GM12801 (cell line): ENCODE data around the gene ITGB2.

Source experiments
- TF ChIP-seq, protein P1 (sequence below): IDR thresholded peaks from one replicate; pipeline ENCODE4 v1.5.1; 2011; ENCODE audit warnings: control low read depth; ENCODE audit not compliant: insufficient read length; ENCODE audit errors: extremely low read depth

ITGB2 gene

DNA sequence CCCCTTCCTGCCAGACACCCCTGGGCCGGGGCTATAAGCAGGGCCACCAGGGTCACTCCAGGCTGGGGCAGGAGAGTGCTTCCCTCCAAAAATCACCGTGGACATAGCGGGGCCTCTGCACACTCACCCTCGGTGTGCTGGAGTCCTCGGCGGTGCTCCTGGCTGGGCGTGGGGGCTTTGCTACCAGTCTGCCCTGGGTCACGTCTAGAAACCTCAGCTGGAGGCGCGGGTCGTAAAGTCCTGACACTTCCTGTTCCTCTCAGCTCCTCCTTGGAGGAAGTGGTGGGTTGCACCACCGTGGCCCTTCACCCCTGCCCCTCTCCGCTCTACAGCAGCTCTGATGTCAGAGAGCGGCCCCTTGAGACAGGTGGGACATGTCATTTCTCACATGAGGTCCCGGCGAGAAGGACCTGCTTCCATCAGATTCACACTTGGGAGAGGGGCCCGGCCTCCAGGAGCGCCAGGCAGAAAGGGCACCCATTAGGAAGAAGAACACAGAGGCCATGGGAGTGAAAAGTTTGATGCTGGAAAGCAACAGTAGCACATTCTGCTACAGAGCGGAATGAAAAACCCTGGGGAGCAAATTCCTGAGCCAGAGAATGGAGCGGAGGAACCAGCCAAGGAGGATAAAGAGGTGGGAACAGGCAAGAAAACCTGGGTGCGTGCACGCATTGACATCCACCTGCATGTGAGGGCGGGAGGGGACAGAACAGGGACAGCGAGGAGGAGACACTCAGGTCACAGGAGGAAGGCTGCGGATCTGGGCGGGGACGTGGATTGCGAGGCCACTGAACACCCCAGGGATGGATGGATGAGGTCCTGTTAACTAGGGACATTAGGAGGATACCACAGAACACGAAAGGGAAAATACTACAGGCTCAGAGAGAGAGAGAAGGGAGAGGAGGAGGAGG, at the start of gene ITGB2:
Gene ITGB2, minus strand, starts transcription at position 206 of the 911 bp plus-strand sequence. CDS start 10,117 bp downstream, outside the sequence.
- TF ChIP-seq, protein P1, sequence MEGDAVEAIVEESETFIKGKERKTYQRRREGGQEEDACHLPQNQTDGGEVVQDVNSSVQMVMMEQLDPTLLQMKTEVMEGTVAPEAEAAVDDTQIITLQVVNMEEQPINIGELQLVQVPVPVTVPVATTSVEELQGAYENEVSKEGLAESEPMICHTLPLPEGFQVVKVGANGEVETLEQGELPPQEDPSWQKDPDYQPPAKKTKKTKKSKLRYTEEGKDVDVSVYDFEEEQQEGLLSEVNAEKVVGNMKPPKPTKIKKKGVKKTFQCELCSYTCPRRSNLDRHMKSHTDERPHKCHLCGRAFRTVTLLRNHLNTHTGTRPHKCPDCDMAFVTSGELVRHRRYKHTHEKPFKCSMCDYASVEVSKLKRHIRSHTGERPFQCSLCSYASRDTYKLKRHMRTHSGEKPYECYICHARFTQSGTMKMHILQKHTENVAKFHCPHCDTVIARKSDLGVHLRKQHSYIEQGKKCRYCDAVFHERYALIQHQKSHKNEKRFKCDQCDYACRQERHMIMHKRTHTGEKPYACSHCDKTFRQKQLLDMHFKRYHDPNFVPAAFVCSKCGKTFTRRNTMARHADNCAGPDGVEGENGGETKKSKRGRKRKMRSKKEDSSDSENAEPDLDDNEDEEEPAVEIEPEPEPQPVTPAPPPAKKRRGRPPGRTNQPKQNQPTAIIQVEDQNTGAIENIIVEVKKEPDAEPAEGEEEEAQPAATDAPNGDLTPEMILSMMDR: no peak

DNA sequence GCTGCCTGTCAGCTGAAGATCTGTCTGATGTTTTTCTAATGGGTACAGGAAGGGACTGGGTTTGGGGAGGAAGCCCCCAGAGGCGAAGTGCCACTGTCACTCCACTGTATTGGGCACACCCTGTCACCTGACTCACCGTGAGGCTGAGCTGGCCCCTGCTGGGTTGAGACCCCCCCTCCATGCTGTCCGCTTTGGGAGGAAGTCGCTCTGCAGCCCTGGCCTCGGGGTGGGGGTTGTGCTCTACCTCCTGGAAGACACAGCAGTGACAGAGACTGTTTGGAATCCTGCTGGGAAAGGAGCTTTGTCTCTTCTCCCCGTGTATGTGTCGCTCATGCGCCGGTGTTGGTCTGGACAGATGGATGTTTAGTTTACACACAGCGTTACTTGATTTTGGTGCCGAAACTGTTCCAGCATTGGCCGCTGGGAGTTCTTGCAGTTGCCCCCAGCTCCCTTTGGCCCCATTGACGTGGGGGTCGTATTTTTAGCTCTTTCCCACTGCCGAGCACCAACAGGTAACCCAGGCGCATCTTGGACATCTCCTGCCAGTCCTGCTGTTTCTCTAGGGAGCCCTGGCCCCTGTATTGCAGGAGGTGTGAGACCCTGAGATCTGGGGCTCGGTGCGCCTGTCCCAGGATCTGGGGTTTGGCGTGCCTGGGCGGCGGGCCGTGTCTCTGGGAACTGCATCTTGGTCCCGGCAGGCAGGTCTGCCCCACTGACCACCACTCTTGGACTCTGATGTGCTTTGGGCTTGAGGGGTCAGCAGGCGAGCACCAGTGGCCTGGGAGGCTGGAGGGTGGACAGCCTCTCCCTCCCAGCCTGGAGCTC, 49.4 kb upstream of the ITGB2 start:
- TF ChIP-seq, protein P1: no peak

DNA sequence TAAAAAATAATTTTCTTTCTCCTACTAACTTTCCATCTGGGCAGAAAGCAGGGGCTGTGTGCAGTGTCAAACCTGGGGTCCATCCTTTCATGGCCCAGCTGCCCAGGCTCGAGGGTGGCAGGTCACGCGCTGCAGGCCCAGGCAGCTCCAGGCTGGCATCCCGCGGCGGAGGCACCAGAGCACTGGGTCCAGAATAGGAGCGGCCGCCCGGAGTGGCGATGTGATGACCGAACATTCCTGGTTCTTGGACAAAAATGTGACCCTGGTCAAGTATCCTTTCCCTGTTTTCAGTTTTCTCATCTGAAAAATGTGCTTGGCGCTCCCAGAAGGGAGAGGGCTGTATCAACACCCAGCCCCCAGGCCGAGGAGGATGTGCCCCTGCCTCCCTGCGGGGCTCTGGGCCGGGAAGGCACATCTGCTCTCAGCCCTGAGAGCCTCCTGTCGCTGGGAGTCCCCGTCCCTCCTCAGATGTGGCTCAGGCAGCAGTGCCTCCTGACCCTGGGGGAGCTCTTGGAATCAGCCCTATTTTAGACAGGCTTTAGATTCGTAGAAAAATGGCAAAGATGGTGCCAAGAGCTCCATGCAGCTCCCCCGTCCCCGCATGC, 48.5 kb upstream of the ITGB2 start:
- TF ChIP-seq, protein P1: no peak

DNA sequence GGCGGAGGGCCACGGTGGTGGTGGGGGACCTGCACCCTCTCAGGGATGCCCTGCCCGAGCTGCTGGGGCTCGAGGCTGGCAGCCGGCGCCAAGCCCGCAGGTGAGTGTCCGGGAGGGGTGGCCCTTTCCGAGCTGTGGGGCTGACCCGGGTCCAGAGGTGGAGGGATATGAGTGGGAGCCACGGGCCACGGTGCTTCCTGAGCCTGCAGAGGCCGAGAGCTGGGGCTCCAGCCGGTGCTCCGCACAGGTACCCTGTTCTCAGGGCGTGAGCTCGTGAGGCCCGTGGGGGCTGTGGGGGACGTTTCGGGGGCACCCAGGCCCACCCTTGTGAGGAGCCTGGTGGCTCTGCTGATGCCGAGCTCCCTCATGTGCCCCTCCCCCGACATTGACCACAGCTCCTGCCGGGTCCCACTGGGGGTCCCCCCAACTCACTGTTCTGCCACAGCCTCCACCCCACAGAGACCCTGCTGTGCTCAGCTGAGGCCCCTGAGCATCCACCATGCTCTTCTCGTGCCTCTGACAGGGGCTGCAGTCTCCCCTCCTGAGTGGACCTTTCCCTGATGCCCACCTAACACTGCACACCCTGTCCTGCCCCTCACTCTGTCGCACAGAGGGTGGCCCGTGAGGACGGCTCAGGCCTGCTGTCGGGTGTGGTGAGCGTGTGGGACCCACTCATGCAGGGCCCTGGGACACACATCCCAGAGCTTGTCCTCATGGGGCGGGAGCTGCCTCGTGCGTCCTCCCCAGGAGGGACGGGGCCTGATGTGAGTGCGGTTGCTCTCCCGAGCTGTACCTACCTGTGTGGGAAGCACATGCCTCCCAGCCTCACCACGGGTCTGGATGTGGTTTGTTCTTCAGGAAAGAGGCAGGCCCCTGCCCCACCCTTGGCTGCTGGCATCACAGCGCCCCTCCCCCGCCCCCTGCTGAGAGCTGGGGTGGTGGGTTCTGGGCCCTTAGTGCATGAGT, 46.7 kb upstream of the ITGB2 start:
- TF ChIP-seq, protein P1: no peak

DNA sequence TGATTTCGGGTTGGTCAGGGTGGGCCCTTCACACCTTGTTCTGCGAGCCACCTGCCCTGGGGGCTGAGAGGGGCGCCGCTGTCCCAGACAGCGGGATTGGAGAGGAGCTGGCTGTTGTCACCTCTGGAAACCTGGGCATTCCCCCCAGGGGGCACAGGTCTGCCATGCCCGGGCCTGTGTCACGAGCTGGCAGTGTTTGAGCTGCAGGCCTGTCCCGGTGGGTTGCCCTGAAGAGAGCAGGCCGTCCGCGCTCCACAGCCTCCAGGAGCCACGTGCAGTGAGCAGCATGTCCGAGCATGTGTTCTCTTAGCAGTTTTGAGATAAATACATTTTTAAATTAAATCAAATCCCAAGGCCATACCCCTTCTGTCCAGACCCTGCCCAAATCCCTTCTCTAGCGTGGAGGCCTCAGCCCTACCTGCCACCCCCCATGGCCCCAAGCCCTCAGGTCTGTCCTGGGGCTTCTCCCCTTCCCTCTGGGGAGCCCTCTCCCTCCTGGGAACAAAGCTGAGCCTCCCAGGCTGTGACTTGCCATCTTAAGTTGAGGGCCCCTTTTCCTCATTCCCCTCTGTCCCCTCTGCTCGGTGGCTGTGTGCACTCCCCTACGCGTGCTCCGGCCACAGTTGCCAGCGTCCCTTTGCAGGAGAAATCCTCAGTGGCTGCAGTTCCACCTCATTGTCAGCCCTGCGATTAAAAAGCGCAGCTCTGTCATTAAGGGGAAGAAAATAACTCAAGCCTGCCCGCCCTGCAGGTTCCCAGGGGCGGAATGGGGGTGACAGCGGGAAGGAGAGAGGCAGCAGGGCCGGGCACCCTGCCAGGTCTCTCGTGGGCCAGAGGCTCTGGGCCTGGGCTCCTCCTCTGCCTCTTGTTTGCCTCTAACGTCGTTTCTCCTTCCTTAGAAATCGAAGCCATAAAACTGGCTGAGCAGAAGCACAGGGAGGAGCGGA, 45.7 kb upstream of the ITGB2 start:
- TF ChIP-seq, protein P1: no peak

DNA sequence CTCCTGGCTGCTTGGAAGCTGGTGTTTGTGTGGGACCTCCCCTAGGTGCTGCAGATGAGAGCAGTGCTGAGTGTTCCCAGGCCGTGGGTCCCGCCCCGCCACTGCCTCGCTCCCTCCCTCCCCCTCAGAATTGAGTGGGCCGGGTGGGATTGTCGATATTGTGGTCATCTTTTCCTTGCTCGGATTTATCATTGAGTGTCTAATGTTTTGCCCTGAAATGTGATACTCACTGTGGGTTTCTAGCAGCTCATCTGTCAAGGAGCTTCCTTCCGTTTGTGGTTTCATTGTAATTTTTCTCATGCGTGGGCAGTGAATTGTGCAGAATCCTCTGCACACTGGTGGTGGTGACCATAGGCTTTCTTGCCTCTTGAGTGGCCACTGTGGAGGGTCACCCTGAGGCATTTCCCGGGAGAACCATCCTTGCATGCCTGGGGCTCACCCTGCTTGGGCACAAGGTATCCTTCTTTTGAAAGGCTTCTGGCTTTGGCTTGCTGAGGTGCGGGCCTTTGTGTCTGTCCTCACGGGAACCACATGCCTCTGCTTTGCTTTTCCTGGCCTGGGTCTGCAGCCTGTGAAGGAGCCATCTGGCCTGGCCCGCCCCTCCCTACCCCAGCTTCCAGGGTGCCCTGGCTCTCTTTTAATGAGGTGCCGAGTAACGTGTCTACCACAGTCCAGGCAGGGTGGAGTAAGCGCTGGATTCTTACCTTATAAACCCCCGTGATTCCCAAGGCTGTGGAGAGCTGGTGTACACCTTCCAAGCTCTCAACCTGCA, 44.7 kb upstream of the ITGB2 start:
- TF ChIP-seq, protein P1: no peak
